Measurements from ENCODE around the gene ZNF148. TPM values are rescaled to one million over a fixed set of nuclear protein-coding genes. Genes with fewer than 3 reads are reported as not detected.
A peak's percentile ranks its signal among the peaks of the same experiment; 100 is the strongest.

ZNF148 gene
- total and polyA plus RNA-seq, 2 of the 4 experiments (the other 2 are of a cell fraction) = 9.4 to 65.2 TPM

- in situ Hi-C loops (cut with MboI; ENCODE audit: low sequenced_read_pairs) = no loop called here
- peak overlapping the region; percentile 98 for H3K4me3 ChIP-seq (ENCODE audit: insufficient read depth, low read depth, low read length)
- no TSS peak for BruUV-seq (replicated peaks)
- H2BK15ac ChIP-seq (ENCODE audit: low read depth, low read length) = no peak overlapping the region
- H3K9ac ChIP-seq (ENCODE audit: low read depth, low read length) = peak overlapping the region; percentile 78
- WGBS, 2 experiments (ENCODE audit: extremely low coverage in 2 of 2, insufficient read length in 1 of 2) = 0% methylated on average over 10 of the region's 26 CpGs; no CpG with 5 or more reads in 1 of the 2 experiments
- peak overlapping the region; percentile 66 for H3K14ac ChIP-seq (replicated peaks; ENCODE audit: low read depth, low read length)
- DNase-seq = peak; percentile 38
- peaks cover 5% of the 10 kb centered on the region for H3K4me1 ChIP-seq (ENCODE audit: control insufficient read depth, insufficient read depth, low read length)
- peaks cover 18% of the 10 kb centered on the region; the same call in 1 of the 2 replicates for H4K20me1 ChIP-seq (ENCODE audit: insufficient read depth, low read length)
- no peaks in the 10 kb centered on the region for H3K27me3 ChIP-seq (ENCODE audit: control insufficient read depth, insufficient read depth, low read length)
- peaks cover 7% of the 10 kb centered on the region for H3K9me1 ChIP-seq (ENCODE audit: insufficient read depth, low read length)
- intact Hi-C loops (cut with micrococcal nuclease) = loop anchor here (2.0 kb wide), 2 partner anchors 62 to 320 kb away; partner anchors contain the start of gene HEG1
- peak overlapping the region; percentile 73 for H3K4me2 ChIP-seq (ENCODE audit: low read depth, low read length)
- peak overlapping the region; percentile 18 to 74; a peak in 2 of 4 replicates for H4K8ac ChIP-seq (ENCODE audit: low read depth in 2 of 2, low read length in 2 of 2)
- H3K79me1 ChIP-seq (ENCODE audit: low read depth in 1 of 2, low read length in 2 of 2) = peaks cover 0 to 38% of the 10 kb centered on the region in 2 experiments; a peak in 2 of 4 replicates
- dilution Hi-C loops (cut with HindIII; ENCODE audit: low sequenced_read_pairs, unreplicated experiment) = no loop called here
- peak overlapping the region; percentile 31 for H3K18ac ChIP-seq (ENCODE audit: low read depth, low read length)
- H4K5ac ChIP-seq (ENCODE audit: low read depth, low read length) = peak overlapping the region; percentile 43
- H2BK20ac ChIP-seq (ENCODE audit: low read depth, low read length) = no peak overlapping the region
- H2AFZ ChIP-seq (replicated peaks; ENCODE audit: low read length, poor library complexity) = peak overlapping the region; percentile 98
- peak overlapping the region; percentile 74 for H4K91ac ChIP-seq (ENCODE audit: insufficient read depth, low read depth, low read length)
- TF ChIP-seq RCOR1 (IDR thresholded peaks at IDR 0.05; ENCODE audit: insufficient replicate concordance, low read length) (no peak), MAFK (IDR thresholded peaks at IDR 0.05; ENCODE audit: low read depth, low read length) (no peak), MXI1 (IDR thresholded peaks at IDR 0.05; ENCODE audit: borderline replicate concordance, low read depth, low read length) (0 out of 2 replicates have a peak, but pooled peaks have one; percentile 9), RAD21 (IDR thresholded peaks at IDR 0.05; ENCODE audit: low read length) (peak; percentile 28), RFX5 (IDR thresholded peaks at IDR 0.05; ENCODE audit: low read depth, low read length) (no peak), MAZ (IDR thresholded peaks at IDR 0.05; ENCODE audit: borderline replicate concordance, low read depth, low read length) (peak; percentile 26; the same call in 1 of the 2 replicates), NFE2L2 (IDR thresholded peaks at IDR 0.05; ENCODE audit: low read depth, low read length) (no peak), BHLHE40 (IDR thresholded peaks at IDR 0.05; ENCODE audit: low read depth, low read length) (no peak), CEBPB (IDR thresholded peaks at IDR 0.05; ENCODE audit: low read depth, low read length) (no peak)
- TF ChIP-seq, protein P1, sequence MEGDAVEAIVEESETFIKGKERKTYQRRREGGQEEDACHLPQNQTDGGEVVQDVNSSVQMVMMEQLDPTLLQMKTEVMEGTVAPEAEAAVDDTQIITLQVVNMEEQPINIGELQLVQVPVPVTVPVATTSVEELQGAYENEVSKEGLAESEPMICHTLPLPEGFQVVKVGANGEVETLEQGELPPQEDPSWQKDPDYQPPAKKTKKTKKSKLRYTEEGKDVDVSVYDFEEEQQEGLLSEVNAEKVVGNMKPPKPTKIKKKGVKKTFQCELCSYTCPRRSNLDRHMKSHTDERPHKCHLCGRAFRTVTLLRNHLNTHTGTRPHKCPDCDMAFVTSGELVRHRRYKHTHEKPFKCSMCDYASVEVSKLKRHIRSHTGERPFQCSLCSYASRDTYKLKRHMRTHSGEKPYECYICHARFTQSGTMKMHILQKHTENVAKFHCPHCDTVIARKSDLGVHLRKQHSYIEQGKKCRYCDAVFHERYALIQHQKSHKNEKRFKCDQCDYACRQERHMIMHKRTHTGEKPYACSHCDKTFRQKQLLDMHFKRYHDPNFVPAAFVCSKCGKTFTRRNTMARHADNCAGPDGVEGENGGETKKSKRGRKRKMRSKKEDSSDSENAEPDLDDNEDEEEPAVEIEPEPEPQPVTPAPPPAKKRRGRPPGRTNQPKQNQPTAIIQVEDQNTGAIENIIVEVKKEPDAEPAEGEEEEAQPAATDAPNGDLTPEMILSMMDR (conservative IDR thresholded peaks at IDR 0.05; ENCODE audit: low read depth, low read length) = no peak; the same call in 1 of the 2 replicates
- TF ChIP-seq, protein P2, sequence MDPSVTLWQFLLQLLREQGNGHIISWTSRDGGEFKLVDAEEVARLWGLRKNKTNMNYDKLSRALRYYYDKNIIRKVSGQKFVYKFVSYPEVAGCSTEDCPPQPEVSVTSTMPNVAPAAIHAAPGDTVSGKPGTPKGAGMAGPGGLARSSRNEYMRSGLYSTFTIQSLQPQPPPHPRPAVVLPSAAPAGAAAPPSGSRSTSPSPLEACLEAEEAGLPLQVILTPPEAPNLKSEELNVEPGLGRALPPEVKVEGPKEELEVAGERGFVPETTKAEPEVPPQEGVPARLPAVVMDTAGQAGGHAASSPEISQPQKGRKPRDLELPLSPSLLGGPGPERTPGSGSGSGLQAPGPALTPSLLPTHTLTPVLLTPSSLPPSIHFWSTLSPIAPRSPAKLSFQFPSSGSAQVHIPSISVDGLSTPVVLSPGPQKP (IDR thresholded peaks at IDR 0.05; ENCODE audit: borderline replicate concordance, low read depth, low read length) = no peak
- peak; percentile 44 for ATAC-seq (ENCODE audit: low read depth)
- H2BK5ac ChIP-seq (ENCODE audit: low read depth, low read length, poor library complexity, severe bottlenecking) = peak overlapping the region; percentile 83
- no peaks in the 10 kb centered on the region for H3K36me3 ChIP-seq (ENCODE audit: control insufficient read depth, insufficient read depth, low read length)
- H3K56ac ChIP-seq (ENCODE audit: extremely low read depth, insufficient read depth, low read length) = peak overlapping the region; percentile 52; the same call in 1 of the 2 replicates
- H3K23ac ChIP-seq (ENCODE audit: low read depth, low read length) = peak overlapping the region; percentile 95
- H2AK9ac ChIP-seq (replicated peaks; ENCODE audit: low read depth, low read length, poor library complexity) = peak overlapping the region; percentile 87
- ChIA-PET POLR2A (ENCODE audit: unreplicated experiment) (no interaction called here), CTCF (no interaction called here)
- peak overlapping the region; percentile 20 for H2AK5ac ChIP-seq (ENCODE audit: low read depth, low read length)
- peak overlapping the region; percentile 43; the same call in 1 of the 2 replicates for H2BK120ac ChIP-seq (ENCODE audit: low read depth, low read length)
- peak overlapping the region; percentile 94 for H3K27ac ChIP-seq (ENCODE audit: insufficient read depth, low read length)
- peak overlapping the region; percentile 81 for H3K4ac ChIP-seq (ENCODE audit: low read depth, low read length)
- H3K9me3 ChIP-seq (ENCODE audit: control insufficient read depth, insufficient read depth, low read length) = no peaks in the 10 kb centered on the region
Observed at GRCh38 chr3:125374501-125374995, 577 bp downstream of the ZNF148 start.

Measured in IMR-90 (cell line).